GM18861 (cell line): ENCODE measurements around the gene FGF19.

Experiments used
- ATAC-seq: cut with Tn5 transposase; IDR thresholded peaks from one replicate; pipeline ENCODE4 v1.9.1; 2021; ENCODE audit not compliant: unreplicated experiment

The FGF19 gene

DNA sequence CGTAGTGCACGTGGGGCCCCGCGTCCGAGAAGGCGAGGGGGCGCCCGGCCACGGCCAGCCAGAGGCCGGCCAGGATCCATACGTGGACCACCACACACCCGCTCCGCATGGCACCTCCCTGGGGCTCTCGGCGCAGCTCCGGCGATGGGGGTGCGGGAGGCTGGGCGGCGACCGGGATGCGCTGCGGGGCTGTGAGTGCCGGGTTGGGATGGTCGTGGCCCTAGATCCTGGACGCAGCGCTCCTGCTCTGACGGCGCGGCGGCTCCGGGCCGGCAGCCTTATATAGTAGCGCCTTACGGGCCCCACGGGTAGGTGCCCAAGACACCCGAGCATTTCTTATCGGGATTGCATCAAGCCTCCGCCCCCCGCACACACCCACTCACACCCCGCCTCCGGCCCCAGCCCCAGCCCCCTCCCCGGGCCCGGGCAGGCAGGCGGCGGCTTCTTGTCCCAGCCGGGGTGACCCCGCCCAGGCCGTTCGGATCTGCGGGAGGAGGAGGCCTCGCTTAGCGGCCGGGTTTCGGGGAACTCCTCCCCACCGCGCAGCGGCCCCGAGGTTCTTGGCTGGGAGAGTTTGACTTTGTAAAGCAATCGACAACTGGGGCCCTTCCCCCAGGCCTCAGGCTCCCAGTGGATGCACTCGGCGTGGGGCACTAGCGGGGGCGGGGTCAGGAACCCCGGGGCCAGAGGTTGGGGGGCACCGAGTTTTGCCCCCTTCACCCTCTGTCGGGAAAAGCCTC lies at the start of gene FGF19:
FGF19 (minus strand) TSS at position 255 of the 740 bp plus-strand sequence; CDS start at position 109, 146 bp downstream.
- ATAC-seq: no peak

GRCh38 chr11:69752890-69753289 lies 49.1 kb upstream of the FGF19 start:
- no peak for ATAC-seq

GRCh38 chr11:69750875-69751597 lies 47.2 kb upstream of the FGF19 start:
- no peak for ATAC-seq

DNA sequence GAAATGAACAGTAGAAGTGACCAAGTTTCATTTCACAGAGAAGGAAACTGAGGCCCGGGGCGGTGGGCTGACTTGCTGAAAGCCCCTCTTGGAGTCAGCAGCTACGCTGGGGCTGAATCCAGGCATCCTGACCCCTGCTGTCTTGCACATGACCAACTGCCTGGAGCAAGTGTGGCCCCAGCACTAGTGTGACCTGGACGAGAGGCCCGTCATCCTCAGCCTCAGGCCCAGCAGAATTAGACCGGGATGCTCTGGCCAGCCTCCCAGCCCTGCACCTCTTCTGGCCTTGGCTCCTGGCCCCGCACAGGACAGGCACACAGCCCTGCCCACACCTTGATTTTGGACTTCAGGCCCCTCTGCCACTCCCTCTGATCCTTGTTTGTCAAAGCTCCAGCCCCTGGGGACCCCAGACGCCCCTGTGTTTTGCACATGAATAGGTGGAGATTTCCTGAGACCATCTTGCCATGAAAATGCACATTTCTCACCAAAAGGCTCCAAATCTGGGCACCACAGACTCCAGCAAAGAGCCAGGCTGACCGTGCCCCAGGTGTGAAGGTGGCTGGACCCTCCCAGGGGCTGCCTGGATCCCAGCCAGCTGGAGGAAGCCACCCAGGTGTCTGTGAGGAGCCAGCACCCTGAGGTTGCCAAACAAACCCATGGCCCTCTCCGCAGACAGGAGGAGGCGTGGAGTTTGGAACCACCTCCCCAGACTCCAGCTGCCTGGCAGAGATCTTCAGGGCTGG lies 46.5 kb upstream of the FGF19 start:
- no peak for ATAC-seq

- ATAC-seq: no peak
Measured at GRCh38 chr11:69748637-69749036, 44.8 kb upstream of the FGF19 start.

DNA sequence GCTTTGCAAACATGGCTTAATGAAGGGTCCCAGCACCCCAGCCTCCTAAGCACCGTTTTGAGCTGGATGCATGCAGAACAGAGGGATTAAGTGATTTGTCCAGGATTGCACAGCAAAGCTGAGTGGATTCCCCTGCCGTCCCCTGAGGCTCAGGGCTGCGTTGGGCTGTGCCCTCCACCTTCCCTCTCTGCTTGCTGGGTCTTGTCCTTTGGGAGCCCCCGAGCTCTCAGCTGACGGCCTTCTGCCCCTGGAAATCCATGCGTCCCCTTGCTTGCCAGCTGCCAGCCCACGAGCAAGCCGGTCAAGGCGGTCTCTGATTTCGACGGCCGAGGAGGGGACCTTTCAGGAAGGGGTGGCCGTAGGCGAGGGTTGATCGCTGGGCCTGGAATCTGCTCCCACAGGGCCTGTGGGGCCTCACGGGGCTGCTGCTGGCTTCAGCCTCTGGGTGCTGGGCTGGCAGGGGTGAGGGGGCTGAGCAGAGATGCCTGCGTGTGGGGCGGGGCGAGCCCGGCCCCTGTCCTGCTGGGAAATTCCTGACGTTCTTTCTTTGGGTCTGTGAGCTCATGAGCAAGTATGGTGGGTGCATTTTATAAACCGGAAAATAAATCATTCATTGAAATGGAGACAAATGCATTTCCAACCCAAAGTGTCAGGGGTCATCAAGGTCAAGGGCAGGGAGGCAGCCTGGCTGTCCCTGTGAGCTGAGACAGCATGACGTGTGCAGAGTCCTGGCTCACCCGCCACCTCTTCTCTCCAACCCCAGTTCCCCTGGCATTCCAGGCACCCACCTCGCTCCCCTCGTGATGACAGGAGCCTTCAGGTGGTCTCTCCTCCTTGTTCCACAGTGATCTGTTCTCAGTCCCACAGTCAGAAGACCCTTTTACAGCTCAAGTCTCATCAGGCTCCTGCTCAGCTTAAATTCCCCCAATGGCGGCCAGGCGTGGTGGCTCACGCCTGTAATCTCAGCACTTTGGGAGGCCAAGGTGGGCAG lies 43.2 kb upstream of the FGF19 start:
- no peak for ATAC-seq

DNA sequence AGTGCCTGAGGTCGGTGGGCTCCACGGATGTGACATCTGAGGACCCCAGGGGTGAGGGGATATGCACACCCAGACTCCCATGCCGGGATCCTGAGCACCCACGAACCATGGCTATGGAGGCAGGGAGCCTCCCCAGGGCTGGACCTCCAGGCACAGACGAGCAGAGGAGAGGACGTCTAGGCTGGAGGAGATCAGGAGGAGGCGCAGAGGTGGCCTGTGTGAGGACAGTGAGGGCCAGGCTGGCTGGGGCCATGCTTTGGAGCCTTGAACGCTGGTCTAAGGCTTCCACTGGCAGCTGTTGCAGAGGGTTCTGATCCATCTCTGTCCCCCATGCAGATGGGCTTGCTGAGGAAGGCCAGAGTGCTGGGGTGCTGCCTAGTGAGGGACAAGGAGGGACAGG lies 42.3 kb upstream of the FGF19 start:
- no peak for ATAC-seq

GRCh38 chr11:69745201-69745600 lies 41.4 kb upstream of the FGF19 start:
- ATAC-seq: no peak

GRCh38 chr11:69744435-69744834 lies 40.6 kb upstream of the FGF19 start:
- no peak for ATAC-seq

DNA sequence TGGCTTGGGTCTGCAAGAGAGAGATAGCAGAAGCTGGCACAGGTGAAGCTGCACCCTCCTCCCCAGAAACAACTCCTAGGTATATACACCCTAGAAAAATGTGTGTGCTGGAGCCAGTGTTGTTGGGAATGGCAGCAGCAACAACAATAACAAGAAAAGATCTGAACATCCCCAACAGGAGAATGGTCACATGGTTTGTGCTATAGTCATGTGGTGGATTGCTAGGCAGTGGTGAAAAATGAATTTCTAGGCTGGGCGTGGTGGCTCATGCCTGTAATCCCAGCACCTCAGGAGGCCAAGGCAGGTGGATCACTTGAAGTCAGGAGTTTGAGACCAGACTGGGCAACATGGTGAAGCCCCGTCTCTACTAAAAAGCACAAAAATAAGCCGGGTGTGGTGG lies 31.0 kb upstream of the FGF19 start:
- no peak for ATAC-seq

DNA sequence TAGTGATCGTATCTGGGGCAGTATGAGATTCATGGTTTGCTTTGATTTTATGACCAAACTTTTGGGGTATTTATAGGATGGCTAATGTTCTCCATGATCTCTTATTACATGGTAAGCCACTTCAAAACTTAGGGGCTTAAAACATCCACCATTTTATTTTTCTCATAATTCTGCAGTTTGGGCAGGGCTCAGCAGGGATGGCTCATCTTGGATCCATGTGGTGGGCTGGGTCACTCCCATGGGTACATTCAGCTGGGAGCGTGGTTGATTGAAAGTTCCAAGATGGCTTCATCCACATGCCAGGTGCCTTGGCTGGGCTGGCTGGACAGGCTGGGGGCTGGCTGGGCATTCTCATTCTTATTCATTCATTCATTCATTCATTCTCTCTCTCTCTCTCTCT lies 30.5 kb upstream of the FGF19 start:
- ATAC-seq: no peak

DNA sequence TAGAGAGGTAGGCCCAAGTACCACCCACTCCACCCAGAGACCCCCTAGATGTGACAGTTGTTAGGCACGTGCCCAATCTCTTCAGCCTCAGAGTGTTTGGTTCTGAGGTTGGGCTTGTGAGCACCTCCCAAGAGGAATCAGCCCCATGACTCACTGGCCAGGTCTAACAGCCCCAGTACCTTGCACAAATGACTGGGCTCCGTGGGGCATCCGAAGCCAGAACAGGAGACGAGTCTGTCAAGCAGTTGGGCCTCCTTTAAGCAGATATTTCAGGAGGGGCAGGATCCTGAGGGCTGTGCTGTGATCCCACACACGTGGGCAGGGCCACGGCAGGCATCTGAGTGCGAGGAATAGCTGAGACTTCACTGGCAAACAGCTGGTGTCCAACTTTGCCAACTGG lies 29.1 kb upstream of the FGF19 start:
- ATAC-seq: no peak

GRCh38 chr11:69731110-69731509 lies 27.3 kb upstream of the FGF19 start:
- ATAC-seq: no peak

GRCh38 chr11:69730500-69730899 lies 26.7 kb upstream of the FGF19 start:
- ATAC-seq: no peak

- no peak for ATAC-seq
Measured at GRCh38 chr11:69729252-69729651, 25.4 kb upstream of the FGF19 start.

DNA sequence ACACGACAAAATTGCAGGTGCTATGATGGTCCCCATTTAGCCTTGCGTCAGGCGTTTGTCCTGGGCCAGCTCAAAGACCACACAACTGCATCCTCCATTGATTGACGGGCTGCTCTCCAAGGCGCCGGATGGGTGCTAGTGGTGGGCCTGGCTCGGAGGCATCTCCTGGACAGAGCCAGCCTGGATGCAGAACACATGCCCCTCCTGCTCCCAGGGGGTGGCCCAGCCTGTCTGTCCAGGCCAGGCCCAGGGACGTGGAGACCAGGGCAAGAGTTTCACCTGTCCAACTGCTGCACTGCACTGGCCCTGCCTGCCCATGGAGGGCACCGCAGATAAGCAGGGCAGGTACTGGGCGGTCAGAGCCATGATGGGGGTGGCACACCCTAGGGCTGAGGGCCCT lies 23.4 kb upstream of the FGF19 start:
- ATAC-seq: no peak

DNA sequence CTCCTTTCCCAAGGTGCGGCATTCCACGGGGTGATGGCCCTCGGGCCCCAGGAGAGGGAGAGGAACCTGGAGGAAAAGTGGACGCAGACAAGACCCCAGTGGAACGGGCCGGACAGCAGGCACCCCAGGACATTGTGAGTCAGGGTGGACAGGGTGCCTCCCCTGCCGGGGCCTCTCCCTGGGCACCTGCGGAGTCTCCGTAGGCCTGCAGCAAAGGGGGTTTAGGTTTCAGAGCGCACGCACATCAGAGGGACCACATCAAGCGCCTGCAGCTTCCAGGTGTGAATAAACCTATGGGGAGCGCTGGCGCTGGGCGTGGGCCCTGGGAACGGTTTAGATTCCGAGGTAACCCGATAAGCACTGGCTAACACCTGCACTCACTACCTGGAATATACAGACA lies 22.7 kb upstream of the FGF19 start:
- no peak for ATAC-seq

DNA sequence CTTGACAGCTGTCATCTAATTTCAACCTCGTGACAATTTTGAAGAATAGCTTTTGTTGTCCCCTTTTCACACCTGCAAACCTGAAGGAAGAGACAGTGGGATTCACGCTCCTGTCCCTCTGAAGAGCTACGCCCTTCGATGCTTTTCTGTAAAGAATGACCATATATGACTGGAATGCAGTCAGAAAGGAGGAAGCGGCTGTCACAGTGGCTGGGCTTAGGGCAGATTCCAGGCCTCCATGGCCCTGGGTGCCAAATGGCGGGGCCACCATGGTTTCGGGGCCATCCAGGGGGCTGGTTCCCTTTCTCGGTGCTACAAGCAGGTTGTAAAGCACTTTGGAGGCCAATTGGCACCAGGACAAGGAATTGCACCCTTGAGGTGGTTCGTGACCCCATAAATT lies 22.2 kb upstream of the FGF19 start:
- no peak for ATAC-seq

- no peak for ATAC-seq
Measured at GRCh38 chr11:69721745-69722144, 17.9 kb upstream of the FGF19 start.

DNA sequence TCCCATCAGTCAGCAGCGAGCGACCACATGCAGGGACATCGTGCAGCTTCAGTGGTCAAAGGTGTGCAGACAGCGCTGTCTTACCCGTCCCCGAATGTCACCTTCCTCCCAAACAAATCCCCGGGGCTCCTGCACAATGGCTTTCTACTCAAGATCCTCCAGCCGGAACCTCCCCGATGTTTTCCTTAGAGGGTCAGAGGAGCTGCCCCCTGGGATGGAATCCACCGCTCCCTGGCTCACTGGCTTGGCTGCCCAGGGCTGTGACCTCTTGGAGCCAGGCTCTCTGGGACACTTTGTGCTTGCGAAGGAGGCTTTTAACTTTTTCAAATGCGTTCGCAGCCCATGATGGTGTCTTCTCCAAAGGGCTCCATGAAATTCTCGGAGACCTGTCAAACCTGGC lies 17.3 kb upstream of the FGF19 start:
- ATAC-seq: no peak

- ATAC-seq: no peak
Measured at GRCh38 chr11:69718912-69719311, 15.1 kb upstream of the FGF19 start.
